HG03575 (cell line): ENCODE data around the gene SRGAP3.

Experiments
- ATAC-seq: cut with Tn5 transposase; IDR thresholded peaks from one replicate; pipeline ENCODE4 v1.9.1; 2021; ENCODE audit not compliant: unreplicated experiment, insufficient number of reproducible peaks, low FRiP score; ENCODE audit errors: extremely low read depth

SRGAP3 gene

DNA sequence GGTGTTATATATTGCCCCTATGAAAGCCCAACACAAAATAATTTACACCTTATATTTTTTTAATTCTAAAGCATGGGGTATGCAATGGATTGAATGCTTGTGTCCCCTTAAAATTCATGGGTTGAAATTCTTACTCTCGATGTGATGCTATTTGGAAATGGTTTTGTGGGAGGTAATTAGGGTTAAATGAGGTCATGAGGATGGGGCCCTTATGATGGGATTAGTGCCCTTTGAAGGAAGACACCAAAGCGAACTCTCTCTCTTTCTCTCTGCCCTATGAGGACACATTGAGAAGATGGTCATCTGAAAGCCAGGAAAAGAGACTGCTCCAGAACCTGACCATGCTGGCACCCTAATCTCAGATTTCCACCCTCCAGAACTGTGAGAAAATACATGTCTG, 7.6 kb upstream of the SRGAP3 start:
- no peak for ATAC-seq

DNA sequence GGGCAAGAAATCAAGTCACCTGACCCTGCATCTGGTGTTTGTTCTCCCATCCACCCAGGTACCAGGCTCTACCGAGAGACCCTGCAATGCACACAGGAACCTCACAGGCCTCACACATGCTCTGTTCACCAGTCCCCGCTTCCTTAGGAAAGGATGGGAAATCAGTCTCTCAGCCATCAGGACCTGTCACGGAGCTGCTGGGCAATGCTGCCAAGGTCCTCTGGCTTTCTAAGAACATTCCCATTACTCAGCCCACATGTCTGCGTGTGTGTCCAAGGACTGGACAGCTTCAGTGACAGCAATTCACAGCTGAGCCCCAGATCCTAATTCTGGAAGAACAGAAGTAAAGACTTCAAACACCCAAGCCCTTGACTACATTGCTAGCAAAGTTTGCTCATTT, 6.5 kb upstream of the SRGAP3 start:
- ATAC-seq = no peak

DNA sequence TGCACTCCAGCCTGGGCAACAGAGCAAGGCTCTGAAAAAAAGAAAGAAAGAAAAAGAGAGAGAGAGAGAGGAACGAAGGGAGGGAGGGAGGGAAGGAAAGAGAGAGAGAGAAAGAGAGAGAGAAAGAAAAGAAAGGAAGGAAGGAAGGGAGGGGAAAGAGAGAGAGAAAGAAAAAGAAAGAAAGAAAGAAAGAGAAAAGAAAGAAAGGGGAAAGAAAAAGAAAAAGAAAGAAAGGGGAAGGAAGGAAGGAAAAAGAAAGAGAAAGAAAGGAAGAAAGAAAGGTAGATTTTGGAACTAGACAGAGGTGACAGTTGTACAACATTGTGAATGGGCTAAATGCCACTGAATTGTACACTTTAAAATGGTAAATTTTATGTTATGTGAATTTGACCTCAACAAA, 5.3 kb upstream of the SRGAP3 start:
- ATAC-seq = no peak

DNA sequence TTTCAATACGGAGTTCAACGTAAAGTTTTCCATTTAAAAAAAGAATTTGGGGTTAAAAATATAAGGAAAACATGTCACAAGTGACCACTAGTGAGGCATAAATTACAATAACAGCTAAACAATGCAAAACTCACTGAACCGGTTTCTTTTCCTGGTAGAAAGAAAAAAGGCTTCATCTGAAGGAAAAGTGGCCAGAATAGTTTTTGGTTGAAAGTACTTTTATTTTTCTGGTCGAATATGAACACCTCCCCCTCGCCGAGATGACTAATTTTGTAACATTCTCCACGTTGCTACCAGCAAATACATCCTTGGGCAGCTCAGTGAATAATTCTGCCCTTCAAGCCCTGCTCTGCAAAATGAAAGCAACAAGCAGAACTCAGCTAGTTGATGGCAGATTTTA, 3.9 kb upstream of the SRGAP3 start:
- ATAC-seq = no peak

DNA sequence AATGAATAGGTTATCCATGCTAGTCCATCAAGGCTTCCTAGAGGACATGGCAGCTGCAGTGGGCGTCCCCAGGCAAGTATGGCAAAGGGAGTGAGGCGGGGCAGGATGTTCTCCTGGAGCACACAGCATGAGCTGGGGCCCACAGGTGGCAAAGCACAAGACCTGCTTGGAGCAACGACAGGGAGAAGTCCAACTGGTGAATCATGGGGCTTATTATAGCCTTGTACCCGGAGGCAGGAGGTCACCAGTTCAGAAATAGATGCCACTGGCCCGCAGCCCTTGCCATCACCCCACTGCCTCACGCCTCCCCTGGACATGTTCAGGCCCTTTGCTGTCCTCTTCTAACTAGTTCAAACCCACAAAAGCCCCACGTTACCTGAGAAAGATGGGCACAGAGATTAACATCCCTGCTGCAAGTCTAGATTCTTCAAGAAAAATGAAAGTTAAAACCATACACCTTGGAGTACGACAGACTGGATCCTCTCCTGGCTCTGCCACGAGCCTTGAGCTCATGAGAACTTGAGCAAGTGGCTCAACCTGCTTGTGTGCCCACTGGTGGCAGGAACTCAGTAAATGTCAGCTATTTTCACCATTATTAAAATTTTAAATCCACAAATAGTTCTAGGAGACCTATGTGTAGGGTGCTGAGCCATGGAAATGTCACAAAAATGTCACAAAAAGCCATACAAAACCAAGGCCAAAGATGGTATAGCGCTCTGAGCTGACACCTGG, 1.8 kb upstream of the SRGAP3 start:
- ATAC-seq = no peak

DNA sequence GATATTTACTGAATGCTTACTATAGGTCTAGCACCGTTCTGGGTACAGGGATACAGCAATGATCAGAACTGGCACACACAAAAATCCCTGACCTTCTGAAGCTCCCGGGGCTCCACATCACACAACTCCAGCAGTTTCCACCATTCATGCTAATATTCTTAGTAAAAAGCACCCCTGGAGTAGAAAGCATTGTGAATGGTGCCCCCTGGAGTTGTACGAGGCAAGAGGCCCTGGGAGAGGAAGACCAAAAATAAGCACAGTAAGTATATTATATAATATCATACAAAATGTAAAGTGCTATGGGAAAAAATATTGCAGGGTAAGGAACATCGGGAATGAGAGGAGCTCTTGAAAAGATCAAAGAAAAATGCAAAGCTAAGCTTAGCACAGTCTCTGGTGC, 790 bp upstream of the SRGAP3 start:
- no peak for ATAC-seq

DNA sequence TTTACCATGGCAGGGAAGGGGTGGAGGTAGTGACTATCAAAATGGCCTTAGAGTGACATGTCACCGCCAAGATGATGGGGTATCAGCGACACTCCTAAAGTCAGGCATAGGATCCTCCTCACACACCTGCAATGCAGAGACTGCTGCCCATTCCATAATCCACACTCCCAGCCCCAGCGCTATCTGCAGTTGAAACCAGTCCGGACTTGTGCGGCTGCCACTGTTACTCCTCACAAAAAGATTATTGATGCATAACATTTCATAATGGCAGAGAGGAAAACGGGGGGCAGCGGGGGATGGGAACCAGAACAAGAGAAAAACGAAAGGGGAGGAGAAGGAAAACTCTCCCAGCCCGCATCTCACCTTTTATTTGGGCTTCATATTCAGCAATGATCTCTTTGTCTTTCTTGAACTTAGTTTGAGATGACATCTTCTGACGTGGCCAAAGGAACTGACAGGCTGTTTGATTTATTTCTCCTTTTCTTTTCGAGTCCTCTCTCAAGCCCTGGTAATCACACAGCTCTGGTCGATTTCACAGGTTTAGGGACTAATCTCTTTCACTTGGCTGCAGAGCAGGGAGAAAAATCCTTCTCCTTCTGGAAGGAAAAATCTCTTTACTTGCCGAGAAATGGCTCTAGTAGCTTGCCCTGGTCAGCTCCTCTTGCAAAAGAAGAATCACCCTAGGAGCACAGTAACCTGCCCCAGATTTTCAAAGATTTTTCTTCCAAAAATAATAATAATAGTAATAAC, 749 bp downstream of the SRGAP3 start:
- ATAC-seq = no peak

DNA sequence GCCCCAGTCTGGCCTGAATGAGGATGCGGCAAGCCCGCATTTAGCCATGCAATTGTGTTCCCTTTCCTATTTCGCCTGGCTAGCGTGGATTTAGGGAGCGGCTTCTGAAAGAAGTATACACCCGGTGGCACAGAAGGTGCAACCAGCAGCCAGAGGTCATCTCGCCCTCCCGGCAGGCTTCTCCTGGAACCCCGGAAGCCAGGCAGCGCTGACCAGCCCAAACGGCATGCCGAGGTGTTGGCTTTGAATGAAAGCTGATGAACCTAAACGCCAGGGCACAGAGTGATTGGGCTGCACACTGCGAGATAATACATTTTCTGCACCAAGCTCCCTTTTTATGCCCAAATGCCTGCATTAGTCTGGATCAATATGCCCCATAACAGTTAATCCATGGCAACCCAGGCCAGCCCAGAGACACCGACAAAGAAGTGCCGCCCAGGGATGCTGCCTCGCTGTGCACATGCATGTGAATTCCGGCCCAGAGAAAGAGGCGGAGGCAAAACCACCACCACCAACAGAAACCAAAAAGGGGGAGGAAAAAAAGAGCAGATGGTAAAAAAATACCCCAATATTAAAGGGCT, 1.4 kb downstream of the SRGAP3 start:
- ATAC-seq = no peak

DNA sequence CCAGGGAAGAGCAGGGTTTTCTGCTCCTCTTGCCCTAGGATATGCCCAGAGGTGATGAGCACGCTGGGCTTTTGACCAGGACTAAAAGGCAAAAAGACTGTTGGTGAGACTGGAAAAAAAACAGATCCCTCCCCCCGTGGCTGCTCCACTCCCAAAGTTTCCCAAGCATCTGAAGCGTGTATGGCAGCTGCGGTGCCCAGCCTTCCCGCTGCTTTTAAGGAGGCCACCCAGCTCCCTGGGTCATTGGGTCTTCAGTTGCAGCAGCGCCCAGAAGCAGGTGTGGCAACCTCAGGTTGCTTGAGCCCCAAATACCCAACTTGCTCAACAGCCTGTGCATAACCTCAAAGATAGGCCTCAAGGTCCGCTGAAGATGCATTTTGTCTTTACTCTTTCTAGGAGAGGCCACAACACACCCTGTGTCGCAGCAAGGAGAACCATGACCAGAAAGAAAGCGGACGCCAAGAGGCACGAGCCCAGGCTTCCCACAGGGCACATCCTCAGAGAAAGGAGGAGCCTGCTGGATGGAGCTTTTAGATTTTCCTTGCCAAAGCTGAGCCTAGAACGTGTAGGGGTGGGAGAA, 2.0 kb downstream of the SRGAP3 start:
- ATAC-seq = no peak

DNA sequence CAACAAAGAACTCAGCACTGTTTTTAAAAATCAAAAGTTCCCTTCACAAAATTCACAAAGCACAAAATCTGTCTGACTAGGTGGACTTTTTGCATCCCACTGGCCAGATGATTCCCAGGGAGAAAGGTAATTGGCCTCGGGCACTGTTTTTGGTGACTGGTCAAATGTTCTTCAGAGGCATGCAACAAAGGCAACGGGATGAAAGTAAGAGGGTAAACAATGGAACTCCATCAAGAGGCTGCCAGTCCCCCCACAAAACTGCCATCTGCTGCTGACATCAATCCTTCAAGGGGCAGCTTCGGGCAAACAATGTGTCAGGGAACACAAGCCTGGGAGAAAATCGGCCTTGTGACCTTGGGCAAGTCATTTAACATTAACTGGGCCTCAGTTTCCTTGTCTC, 3.3 kb downstream of the SRGAP3 start:
- no peak for ATAC-seq

DNA sequence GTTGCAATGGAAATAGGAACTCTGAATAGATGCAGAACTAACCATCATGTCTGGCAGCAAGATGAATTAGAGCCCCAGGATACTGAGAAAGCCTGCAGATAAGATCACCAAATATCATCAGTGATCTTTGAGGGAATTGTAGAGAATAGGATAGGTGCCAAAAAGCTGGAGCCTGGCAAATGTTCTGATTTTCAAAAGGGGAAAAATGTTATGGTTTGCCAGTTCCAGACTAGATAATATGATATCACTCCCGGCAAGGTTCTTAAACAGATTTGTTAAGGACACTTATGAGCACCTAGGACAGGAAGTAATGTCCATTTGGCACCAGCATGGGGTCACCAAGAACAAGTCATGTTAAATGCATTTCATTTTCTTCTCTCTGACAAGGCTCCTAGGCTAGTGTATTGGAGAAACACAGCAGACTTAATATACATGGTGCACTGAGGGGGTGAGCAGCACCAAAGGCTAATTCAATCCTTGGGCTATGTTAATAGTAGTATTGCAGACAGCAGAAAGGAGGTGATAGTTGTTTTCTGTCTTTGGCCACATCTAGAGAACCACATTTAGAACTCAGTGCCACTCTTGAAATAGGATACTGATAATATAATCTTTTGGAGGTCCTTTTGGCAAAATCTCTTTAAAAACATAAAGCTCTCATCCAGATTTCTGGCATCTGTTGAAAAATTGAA, 4.8 kb downstream of the SRGAP3 start:
- no peak for ATAC-seq

DNA sequence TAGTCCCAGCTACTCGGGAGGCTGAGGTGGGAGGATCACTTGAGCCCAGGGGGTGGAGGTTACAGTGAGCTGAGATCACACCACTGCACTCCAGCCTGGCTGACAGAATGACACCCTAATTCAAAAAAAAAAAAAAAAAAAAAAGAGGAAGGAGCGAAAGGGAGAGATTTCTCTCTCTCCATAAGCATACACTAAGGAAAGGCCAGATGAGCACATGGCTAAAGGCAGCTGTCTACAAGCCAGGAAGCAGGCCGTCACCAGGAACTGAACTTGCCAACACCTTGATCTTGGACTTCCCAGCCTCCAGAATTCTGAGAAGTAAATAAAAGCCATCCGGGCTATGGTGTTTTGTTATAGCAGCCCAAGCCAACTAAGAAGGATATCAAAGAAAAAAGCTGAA, 7.5 kb downstream of the SRGAP3 start:
- ATAC-seq = no peak

DNA sequence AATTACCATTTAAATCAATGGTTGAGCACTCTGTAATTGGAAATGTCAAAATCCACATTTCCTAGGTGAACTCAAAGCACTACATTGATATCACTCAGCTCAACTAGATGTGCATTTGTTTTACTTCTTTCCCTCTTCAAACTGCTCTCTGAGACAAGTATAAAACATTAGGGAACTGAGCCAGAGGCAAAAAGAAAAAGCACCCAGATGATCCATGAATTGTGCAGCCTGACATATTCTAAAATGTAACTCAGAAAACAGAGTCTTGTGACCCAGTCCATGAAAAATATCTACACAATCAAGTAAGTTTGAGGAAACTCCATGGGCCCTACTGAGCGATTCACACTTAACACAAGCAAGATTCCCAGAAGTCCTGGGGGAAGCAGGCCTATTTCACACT, 9.8 kb downstream of the SRGAP3 start:
- ATAC-seq = no peak

DNA sequence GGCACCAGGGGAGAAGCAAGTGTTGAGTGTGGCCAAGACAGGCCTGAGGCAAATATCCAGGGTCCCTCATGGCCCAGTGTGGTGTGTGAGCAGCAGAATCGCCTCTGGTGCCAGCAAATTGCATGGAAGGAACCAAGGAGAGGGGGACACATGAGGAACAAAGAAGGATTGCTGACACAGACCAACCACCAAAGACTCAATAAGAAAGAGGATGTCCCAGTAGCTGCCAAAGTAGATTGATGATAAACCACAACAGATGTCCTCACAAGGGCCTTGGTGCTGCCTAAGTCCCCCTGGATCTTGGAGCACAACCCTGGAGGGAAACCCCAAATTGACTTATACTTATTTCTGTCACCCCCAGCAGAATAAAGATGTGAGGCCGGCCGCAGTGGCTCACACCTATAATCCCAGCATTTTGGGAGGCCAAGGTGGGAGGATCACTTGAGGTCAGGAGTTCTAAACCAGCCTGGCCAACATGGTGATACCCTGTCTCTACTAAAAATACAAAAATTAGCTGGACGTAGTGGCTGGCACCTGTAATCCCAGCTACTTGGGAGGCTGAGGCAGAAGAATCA, 10.6 kb downstream of the SRGAP3 start:
- no peak for ATAC-seq

DNA sequence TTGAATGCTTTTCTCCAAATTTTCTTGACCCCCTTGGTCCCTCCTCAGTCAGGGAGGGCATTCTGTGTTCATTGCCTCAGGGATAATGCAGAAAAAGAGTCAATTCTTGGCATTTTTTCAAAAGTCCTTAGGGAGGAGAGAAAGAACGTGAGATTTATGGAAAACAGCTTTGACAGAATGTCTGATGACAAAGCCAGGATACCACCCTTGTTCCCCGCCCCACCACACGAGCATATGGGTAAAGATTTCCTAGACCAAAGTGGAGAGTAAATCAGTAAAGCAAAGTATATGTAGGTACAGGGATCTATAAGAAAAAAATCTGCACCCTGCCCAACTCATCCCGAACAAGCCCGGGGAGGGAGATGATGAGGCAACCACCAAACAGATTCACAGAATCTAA, 11.2 kb downstream of the SRGAP3 start:
- no peak for ATAC-seq

DNA sequence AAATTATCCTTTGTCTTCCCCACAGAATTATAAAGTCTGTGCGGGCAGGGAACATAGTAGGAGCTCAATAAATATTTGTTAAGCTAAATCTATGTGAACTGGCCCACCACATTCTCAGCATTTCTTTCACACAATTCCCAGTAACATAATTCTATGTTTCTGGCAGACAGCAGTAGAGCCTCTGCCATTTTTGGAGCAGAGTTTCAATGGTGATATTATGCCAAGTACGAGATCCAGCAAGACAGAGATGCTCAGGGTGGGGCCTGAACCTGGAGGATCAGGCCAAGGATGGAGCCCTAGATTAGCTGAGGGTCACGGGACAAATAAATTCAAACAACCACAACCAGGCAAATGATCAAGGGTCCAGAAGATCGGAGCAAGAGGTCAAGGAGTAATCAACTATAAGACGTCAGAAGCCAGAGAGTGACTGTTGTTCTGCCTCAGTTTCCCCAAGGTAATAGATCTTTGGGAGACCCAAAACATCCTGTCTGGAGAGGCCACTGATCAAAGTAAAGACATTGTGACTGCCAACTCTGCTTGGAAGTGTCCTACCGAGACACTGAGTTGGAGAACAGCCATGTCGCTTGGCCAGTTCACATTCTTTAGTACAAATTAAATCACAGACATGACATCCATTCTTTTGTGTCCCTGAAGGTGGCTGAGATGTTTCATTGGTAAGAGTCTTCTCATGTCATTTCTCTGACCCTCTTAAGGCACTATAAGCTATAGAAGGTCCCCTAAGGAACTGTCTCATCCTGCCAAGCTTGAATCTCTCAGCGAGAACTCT, 15.4 kb downstream of the SRGAP3 start:
- no peak for ATAC-seq

DNA sequence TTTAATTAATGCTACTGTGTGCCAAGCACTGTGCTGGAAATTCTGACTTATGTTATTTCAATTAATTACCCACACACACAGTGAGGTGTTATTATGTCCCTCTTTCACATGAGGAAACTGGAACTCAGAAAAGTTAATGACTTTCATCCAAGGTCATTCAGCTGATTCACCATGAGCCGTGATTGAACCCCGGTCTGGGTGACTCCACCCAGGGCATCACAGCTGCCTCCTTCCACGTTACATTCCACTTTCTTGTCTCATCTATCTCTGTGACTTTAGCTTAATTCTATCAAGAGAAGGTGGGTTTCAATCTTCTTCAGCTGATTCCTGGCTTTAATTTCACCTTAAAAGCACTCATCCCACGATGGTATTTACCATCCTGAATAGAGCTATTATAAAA, 16.3 kb downstream of the SRGAP3 start:
- ATAC-seq = no peak

DNA sequence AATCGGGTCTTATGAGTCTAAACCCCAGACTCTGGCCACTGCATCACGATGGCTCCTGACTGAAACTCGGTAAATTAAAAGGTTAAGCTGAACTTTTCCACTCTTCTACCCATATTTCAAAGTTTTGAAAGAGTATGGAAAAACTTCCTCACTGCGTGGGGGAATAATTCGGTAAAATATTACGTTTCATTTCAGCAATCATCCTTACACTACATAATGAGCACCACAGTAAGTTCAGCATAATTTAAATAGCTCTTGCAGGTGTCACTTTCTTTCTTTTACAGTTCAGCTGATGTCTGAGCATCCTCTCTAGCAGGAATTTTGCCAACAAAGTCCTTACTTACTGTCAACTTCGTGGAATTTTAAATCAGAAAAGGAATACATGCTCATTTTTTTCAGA, 17.5 kb downstream of the SRGAP3 start:
- no peak for ATAC-seq

DNA sequence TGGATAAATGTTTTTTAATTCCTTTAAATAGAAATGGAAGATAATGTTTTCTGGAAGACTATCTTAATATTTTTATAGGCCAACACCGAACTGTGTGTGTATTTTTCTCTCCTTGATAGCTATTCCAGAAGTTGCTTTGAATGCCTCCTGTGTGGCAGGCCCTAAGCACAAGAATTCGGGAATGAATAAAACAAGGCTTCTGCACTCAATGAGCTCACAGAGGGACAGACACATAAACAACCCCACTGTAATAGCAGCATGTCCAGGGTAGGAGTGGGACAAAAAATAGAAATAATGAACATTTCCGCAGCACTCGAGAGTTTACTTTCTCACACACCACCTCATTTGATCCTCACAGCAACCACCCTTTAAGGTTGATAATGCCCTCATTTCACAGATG, 18.0 kb downstream of the SRGAP3 start:
- ATAC-seq = no peak
